Mesodermal cell (in vitro differentiated cells): ENCODE measurements around the gene LRRC43.
A peak's percentile ranks its signal among the peaks of the same experiment; 100 is the strongest.

Experiments
- H3K27ac ChIP-seq: 2 replicates; pipeline ENCODE4 v1.7.0; 2013; ENCODE audit warnings: mild to moderate bottlenecking, low read depth, low read length, moderate library complexity; ENCODE audit not compliant: severe bottlenecking
- H3K36me3 ChIP-seq: 2 replicates; pipeline ENCODE4 v1.7.1; 2013; ENCODE audit warnings: mild to moderate bottlenecking, low read length, moderate library complexity; ENCODE audit not compliant: control insufficient read depth, insufficient read depth
- H3K4me1 ChIP-seq: one replicate; pipeline ENCODE4 v1.7.1; 2013; ENCODE audit warnings: mild to moderate bottlenecking, low read length; ENCODE audit not compliant: insufficient read depth, control insufficient read depth, poor library complexity, severe bottlenecking
- H3K4me3 ChIP-seq: 2 replicates; pipeline ENCODE4 v1.7.0; 2013; ENCODE audit warnings: low read length, control low read depth, mild to moderate bottlenecking; ENCODE audit not compliant: insufficient read depth, poor library complexity, severe bottlenecking; ENCODE audit errors: extremely low read depth
- H3K9me3 ChIP-seq: 2 replicates; pipeline ENCODE4 v1.7.1; 2013; ENCODE audit warnings: mild to moderate bottlenecking, low read length, moderate library complexity; ENCODE audit not compliant: control insufficient read depth
- WGBS, 2 experiments: methylation state at CpG; one replicate each; pipeline ENCODE4 v1.1.5; 2013; ENCODE audit warnings: missing lambda C conversion rate in 2 of 2; ENCODE audit not compliant: insufficient coverage in 2 of 2; 5-methylcytosine and 5-hydroxymethylcytosine counted together

Gene LRRC43

DNA sequence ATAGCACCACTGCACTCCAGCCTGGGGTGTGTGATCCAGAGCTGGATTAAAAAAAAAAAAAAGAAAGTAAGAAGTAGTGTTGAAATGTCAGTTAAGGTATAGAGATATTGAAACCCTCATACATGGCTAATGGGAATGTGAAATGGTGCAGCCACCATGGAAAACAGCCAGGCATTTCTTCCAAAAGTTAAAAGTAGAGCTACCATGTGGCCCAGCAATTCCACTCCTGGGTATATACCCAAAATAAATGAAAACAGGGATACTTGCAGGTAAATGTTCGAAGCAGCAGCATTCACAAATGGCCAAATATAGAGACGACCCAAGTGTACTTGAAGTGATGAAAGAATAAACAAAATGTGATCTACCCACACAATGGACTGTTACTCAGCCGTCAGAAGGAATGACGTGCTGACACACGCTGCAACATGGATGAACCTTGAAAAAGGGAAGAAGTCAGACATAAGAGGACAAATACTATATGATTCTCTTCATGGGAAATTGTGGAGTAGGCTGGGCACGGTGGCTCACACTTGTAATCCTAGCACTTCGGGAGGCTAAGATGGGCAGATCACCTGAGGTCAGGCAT is 24.1 kb upstream of the LRRC43 start:
- Histone ChIP-seq H3K4me3 (no peak overlapping the region), H3K9me3 (no peaks in the 10 kb centered on the region), H3K36me3 (no peaks in the 10 kb centered on the region), H3K27ac (no peak overlapping the region), H3K4me1 (no peaks in the 10 kb centered on the region)
- 90 to 98% methylated on average over 5 to 6 of the region's 7 CpGs for WGBS, 2 experiments

DNA sequence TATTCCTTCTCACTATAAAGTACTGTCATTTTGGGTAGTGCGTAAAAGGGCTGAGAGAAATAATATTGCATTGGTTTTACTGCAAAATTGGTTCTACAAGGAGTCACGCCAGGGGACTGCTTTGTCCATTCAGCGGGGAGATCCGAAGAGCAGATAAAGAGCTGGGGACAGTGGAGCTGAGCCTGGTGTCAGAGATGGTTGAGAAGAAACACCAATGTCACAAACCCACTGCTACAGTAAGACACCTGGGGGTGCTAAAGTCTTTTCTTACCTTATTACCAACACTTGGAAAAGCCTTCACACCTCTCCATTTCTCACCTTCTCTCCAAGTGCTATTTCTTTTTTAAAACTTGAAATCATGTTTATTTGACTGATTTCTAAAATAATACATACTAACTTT is 23.0 kb upstream of the LRRC43 start:
- no peak overlapping the region for H3K4me3 ChIP-seq

DNA sequence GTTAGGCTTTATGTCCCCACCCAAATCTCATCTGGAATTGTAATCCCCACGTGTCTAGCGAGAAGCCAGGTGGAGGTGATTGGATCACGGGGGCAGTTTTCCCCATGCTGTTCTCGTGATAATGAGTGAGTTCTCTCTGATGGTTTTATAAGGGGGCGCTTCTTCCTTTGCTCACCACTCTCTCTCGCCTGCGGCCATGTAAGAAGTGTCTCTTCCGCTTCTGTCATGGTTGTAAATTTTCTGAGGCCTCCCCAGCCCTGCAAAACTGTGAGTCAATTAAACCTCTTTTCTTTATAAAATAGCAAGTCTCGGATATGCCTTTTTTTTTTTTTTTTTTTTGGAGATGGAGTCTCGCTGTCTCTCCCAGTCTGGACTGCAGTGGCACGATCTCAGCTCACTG is 22.2 kb upstream of the LRRC43 start:
- Histone ChIP-seq H3K27ac (no peak overlapping the region), H3K4me1 (no peaks in the 10 kb centered on the region), H3K4me3 (no peak overlapping the region), H3K9me3 (no peaks in the 10 kb centered on the region), H3K36me3 (no peaks in the 10 kb centered on the region)
- WGBS, 2 experiments = 78 to 100% methylated on average over 1 to 4 of the region's 11 CpGs

More for the DNA sequence above, 23.0 kb upstream of the LRRC43 start:
- no peaks in the 10 kb centered on the region for H3K4me1 ChIP-seq
- WGBS, 2 experiments = 67 to 94% methylated on average over 2 to 3 of the region's 4 CpGs
- H3K9me3 ChIP-seq = no peaks in the 10 kb centered on the region
- H3K27ac ChIP-seq = no peak overlapping the region
- no peaks in the 10 kb centered on the region for H3K36me3 ChIP-seq

DNA sequence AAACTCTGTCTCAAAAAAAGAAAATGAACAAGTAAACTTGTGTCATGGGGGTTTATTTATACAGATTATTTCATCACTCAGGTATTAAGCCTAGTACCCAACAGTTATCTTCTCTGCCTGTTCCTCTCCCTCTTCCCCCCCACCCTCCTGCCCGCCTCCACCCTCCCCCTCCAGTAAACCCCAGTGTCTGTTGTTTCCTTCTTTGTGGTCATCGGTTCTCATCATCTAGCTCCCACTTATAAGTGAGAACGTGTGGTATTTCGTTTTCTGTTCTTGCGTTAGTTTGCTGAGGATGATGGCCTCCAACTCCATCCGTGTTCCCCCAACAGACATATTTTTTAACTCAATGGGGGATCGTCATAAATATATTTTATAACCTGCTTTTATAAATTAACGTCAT is 21.2 kb upstream of the LRRC43 start:
- Histone ChIP-seq H3K4me1 (peaks cover 3% of the 10 kb centered on the region), H3K36me3 (no peaks in the 10 kb centered on the region)
- WGBS, 2 experiments = 98 to 100% methylated on average over 3 to 7 of the region's 8 CpGs

DNA sequence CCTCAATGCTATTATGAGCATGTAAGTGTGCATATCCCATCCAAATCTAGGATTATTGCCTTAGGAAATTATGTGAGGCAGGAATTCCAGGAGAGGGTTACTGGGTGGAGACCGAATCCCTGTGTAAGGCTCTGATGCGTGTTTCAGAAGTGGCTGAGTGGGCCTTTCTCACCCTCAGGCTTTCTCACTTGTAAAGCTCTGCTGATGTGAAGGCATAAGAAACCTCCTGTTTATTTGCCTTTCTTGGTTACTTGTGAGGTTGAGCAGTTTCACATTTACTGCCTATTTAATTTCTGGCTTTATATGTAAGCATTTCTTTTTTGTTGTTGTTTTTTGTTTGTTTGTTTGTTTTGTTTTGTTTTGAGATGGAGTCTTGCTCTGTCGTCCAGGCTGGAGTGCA is 19.9 kb upstream of the LRRC43 start:
- 92 to 100% methylated on average over 1 to 2 of the region's 3 CpGs for WGBS, 2 experiments

More for the DNA sequence above, 21.2 kb upstream of the LRRC43 start:
- H3K9me3 ChIP-seq = no peaks in the 10 kb centered on the region
- H3K27ac ChIP-seq = no peak overlapping the region
- no peak overlapping the region for H3K4me3 ChIP-seq

DNA sequence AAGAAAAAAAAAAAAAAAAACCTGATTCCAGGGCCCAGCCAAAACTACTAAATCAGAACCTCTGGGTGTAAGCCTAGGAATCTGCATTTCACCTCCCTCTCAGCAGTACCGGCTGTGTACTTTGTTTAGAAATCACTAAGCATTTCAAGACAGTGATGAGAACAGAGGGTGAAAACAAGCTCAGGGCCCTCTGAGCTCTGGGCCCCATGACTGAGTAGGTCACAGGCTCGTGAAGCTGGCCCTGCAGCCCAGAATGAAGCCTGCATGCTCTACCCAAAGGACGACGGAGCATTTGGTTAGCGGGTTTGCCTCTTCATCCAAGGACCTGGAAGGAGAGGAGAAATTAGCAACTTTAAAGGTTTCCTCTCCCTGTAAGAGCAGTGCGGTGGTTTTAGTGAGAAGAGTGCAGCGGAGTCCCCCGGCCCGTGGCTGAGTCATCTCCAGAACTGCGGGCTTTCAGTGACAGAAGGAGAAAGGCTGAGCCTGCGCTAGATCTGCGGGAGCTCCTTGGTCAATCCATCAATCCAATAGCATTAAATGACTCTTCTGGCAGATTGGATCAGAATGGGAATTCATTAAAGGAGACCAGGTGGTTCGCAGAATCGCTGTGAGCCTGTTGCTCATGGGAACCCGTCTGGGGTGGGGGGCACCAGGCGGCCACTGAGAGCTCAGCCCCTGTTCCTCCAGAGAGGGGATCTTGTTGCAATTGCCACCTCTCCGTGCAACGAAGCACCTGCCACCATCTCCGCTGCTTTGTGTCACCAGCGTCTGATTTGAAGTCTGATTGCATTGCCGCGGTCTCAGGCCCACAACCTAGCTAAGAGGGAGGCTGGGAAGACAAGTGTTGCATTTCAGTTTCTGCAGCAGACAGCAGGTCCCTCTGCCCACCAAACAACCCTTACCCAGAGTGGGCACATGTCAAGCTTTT is 16.2 kb upstream of the LRRC43 start:
- Histone ChIP-seq H3K4me3 (no peak overlapping the region), H3K9me3 (no peaks in the 10 kb centered on the region), H3K27ac (peak overlapping the region; percentile 29), H3K36me3 (no peaks in the 10 kb centered on the region), H3K4me1 (peaks cover 3% of the 10 kb centered on the region)
- WGBS, 2 experiments = 79 to 84% methylated on average over 13 to 18 of the region's 22 CpGs

More for the DNA sequence above, 19.9 kb upstream of the LRRC43 start:
- H3K9me3 ChIP-seq = no peaks in the 10 kb centered on the region
- H3K4me3 ChIP-seq = no peak overlapping the region
- H3K36me3 ChIP-seq = no peaks in the 10 kb centered on the region
- H3K4me1 ChIP-seq = peaks cover 3% of the 10 kb centered on the region
- H3K27ac ChIP-seq = no peak overlapping the region

DNA sequence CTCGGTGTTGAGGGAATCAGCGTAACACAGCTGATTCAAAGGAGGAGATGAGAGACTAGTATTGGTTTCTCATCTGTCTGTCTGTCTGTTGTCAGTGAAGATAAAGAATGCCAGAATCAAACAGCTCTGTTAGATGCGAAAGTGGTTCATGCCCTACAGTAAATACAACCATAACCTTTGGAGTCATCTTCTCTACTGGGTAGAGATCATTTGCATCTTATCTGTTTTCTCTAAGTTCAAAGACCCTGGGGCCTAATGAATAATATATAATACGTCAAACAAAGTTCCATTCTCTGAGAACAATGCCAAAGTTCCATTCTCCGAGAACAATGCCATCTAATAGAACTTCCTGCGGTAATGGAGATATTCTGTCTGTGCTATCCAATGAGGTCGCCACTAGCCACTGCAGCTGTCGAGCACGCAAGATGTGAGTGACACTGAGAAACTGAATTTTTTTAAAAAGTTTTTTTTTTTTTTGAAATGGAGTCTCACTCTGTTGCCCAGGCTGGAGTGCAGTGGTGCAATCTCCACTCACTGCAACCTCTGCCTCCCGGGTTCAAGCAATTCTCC is 15.5 kb upstream of the LRRC43 start:
- H3K4me1 ChIP-seq = peaks cover 3% of the 10 kb centered on the region
- 97% methylated on average over 6 to 9 of the region's 10 CpGs for WGBS, 2 experiments
- no peaks in the 10 kb centered on the region for H3K9me3 ChIP-seq
- no peak overlapping the region for H3K4me3 ChIP-seq
- H3K36me3 ChIP-seq = no peaks in the 10 kb centered on the region
- H3K27ac ChIP-seq = no peak overlapping the region

DNA sequence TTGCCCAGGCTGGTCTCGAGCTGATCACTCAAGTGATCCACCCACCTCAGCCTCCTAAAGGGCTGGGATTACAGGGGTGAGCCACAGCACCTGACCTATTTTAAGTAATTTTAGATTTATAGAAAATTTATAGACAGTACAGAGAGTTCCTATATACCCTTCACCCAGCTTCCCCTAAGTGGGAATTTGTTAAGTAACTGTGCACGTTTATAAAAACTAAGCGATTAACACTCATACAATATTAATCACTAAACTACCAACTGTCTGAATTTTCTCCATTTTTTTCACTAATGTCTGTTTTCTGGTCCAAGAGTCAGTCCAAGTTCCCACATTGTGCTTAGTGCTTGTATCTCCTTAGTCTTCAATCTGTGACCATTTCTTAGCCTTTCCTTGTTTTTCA is 14.4 kb upstream of the LRRC43 start:
- H3K4me1 ChIP-seq = peaks cover 3% of the 10 kb centered on the region
- WGBS, 2 experiments = 100% methylated on average over 2 of the region's 3 CpGs; no CpG with 5 or more reads in 1 of the 2 experiments
- no peak overlapping the region for H3K27ac ChIP-seq
- no peaks in the 10 kb centered on the region for H3K36me3 ChIP-seq
- H3K9me3 ChIP-seq = no peaks in the 10 kb centered on the region
- no peak overlapping the region for H3K4me3 ChIP-seq

DNA sequence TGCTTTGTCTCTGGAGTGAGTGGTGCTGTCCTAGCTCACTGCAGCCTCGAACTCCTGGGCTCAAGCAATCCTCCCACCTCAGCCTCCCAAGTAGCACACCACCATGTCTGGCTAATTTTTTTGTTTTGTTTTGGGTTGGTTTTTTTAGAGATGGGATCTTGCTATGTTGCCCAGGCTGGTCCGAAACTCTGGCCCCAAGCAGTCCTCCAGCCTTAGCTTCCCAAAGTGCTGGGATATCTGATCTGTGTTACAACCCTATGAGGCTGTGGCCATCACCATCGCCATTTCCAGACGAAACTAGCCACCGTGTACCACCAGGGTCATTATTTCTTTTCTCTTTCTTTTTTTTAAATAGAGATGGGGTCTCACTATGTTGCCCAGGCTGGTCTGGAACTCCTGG is 11.5 kb upstream of the LRRC43 start:
- Histone ChIP-seq H3K4me3 (no peak overlapping the region), H3K36me3 (no peaks in the 10 kb centered on the region), H3K9me3 (no peaks in the 10 kb centered on the region), H3K27ac (no peak overlapping the region), H3K4me1 (peaks cover 3% of the 10 kb centered on the region)
- WGBS, 2 experiments = 60 to 83% methylated on average over 1 to 3 of the region's 5 CpGs

DNA sequence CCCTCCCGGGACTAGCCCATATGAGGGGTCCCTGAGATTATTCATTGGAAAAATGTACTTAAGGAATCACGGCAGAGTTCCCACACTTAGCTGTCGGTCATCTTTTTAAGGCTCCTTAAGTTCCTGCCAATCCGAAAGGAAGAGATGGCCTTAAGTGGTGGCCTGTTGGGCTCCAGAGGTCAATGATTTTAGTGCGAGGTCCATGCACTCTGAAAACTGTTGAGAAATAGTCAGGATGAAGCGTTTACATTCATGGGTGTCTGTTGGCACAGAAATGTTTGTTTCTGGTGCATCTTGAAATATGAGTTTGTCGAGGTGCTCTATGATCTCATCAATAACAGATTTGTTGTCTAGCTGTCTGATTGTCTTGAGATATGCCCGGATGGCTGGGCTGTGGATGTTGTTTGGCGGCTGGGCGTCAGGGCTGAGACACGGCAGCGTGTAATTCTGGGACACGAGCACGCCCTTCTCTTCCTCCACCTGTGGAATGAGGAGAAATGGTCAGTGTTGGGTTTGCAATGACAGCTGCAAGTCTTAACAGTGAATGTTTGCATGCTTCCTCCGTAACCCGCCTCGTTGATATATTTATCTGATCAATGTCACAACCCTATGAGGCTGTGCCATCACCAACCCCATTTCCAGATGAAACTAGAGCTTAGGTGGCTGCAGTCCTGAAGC is 10.5 kb upstream of the LRRC43 start:
- H3K9me3 ChIP-seq = no peaks in the 10 kb centered on the region
- 90 to 93% methylated on average over 16 to 17 of the region's 17 CpGs for whole genome bisulfite sequencing, 2 experiments
- H3K4me1 ChIP-seq = no peaks in the 10 kb centered on the region
- no peak overlapping the region for H3K4me3 ChIP-seq
- H3K36me3 ChIP-seq = no peaks in the 10 kb centered on the region
- no peak overlapping the region for H3K27ac ChIP-seq
